GM18873 (cell line): ENCODE measurements around the gene FRY.

Source experiments
- ATAC-seq: cut with Tn5 transposase; IDR thresholded peaks from one replicate; pipeline ENCODE4 v1.9.1; 2021; ENCODE audit warnings: mild to moderate bottlenecking, moderate library complexity, moderate number of reproducible peaks; ENCODE audit not compliant: unreplicated experiment, low FRiP score

FRY gene

DNA sequence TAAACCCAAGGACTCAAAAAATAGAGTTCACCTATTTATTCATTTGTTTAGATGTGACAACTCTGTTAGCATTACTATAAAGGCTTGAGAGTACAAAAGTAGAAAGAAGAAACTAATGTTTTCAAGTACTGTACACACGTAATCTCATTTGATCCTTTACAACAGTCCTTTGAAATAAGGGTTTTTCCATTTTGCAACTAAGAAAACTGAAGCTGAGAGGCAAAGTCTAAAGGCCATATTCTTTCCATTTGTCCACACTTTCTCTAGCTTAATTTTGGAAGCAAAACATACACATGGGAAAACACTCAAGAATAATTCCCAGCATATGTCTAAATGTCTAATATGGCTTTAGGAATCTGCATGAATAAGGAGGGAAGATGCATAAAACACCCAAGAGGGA, 249.5 kb downstream of the FRY start:
- no peak for ATAC-seq

- no peak for ATAC-seq
Measured at GRCh38 chr13:32282096-32282711, 250.6 kb downstream of the FRY start.

DNA sequence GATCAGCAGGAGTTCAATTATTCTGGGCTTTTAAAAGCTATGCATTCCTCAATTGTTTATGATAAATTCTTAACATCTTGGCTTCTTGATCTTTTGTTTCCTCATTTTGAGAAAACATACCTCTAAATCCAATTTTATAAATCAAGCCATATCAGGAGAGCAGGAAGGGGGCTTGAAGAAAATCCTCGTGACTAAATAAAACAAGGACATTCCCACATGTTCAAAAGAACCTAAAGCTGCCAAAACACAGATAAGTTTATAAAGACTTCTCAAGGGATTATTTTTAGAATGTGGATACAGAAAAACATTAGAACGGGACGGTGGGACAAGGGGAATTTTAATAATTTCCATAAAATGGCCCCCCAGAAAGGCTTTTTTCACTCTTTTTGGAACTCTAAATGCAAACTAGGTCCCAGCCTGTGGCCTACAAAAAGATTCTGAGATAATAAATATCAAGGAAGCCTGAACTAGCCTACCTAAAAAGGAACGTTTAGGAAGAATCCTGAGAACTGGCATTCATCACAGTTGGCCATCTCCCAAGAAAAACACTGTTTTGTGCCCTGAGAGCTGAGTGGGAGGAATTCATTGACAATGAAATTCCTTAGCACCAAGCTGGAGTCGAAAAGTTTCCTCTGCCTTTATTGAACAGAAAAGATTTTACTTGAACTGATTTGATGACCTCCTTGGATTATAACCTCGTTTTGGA, 253.5 kb downstream of the FRY start:
- ATAC-seq, result no peak

DNA sequence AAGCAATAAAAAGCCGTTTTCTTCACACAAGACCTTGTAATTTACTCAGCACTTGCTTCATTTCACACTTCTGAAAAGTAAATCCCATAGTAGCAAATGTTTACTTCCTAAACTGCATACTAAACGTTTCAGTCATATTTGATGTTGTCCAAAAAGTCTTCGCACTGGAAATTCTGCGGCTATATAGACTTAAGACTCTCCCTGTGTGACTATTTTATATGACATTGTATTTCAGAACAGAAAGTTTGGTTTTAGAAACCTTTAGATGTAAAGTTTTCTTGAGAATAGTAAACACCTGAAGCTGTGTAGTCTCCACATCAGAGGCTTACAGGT, 254.0 kb downstream of the FRY start:
- no peak for ATAC-seq

- no peak for ATAC-seq
Measured at GRCh38 chr13:32297206-32297605, 265.6 kb downstream of the FRY start.

GRCh38 chr13:32298695-32299094, 267.1 kb downstream of the FRY start:
- ATAC-seq, result no peak

DNA sequence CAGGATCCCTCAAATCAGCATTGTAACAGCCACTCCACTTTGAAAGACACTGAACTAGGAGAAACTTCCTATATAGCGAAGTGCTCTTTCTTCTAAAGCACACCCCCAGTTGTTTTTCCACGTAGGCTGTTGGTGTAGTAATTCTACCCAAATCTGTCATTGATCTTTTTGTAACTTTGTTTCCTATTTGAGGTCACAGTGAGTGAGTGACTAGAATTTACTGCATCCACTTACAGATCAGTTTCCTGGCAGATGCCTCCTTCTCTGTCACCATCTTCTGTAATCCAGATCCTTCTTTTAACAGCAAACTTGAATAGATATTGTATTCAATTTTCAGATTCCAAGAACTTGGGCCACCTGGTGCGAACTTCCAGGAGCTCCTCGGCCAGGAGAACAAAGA, 268.3 kb downstream of the FRY start:
- ATAC-seq, result no peak

DNA sequence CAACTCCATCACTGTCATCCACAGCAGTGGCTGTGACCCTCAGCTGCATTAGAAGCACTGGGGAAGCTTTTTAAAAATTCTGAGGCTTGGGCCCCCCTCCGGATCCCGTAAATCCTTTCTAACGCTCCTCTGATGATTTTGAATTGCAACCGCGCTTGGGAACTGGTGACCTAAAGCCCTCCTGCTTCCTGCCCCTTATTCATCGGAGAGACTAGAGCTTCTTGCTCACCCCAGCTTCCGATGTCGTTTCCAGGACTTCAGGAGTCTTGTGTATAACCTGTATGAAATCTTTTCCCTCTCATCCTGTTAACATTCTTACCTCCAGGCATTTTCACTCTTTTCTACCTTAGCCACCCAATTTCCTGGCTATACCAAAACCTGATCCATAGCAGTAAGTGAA, 268.8 kb downstream of the FRY start:
- ATAC-seq, result no peak

- ATAC-seq, result no peak
Measured at GRCh38 chr13:32300920-32301319, 269.3 kb downstream of the FRY start.

- no peak for ATAC-seq
Measured at GRCh38 chr13:32302461-32302860, 270.9 kb downstream of the FRY start.

DNA sequence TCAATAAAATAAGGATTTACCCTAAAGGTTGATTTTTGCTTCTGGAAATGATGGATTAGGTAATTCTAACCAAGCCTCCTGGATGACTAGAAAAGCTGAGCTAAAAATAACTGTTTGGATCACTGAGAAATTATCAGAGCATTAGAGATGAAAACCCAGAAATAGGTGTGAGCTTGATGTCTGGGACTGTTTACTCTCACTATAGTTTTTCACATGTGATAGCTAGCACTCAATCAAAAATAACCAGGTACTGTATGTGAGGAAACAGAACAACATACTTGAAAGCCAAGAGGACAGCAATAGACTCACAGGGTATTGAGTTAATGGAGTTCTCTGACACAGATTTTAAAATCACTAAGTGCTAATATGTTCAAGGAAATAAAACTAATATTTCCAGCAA, 274.1 kb downstream of the FRY start:
- ATAC-seq, result no peak

DNA sequence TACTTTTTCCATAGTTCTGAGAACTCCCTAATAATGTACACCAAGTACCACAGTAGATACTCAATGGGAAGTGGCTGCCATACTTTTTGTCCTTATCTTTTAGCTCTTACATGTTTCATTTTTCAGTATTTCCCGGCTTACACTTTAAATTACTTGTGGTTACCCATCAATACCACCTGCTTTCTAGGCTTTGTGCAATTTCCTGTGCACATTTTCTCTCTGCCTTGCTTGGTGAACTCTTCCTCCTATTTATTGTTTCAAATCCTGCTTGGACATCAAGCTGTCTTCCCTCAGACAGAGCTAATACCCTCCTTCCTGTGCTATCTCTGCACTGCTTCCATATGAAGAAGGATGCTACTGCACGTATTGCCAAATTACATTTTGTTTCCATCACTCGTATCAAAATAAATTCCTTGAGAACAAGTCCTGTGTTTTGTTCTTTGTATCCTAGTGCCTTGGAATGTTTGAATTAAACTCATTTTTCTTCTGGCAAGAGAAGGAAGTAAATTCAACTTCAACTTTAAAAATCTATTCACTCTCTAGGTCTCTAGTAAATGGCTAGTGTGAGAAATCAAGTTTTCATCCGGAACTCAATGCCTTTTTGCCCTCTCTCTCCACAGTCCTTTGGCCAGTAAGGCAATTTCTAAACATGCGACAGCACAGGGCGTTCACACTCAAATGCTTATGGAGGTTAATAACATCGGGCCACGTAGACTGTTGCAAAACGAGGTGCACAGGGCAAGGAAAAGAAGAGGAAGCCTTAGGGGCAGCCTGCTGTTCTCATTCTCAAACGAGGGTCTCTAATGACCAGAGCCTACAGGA, 277.9 kb downstream of the FRY start:
- ATAC-seq, result peak; percentile 17

- ATAC-seq, result peak; percentile 75
Measured at GRCh38 chr13:32310134-32310706, 278.6 kb downstream of the FRY start.

- no peak for ATAC-seq
Measured at GRCh38 chr13:32311188-32311897, 279.8 kb downstream of the FRY start.

- no peak for ATAC-seq
Measured at GRCh38 chr13:32314271-32315237, 283.0 kb downstream of the FRY start.

GRCh38 chr13:32315238-32316027, 283.9 kb downstream of the FRY start, which contains the start of the genes BRCA2 and ZAR1L:
BRCA2 (plus strand) TSS chr13:32315508; CDS start chr13:32316461, 953 bp downstream.
ZAR1L (minus strand) TSS chr13:32315363; CDS start chr13:32311925, 3,438 bp downstream.
- peak; percentile 91 for ATAC-seq

- ATAC-seq, result peak; percentile 55
Measured at GRCh38 chr13:32316028-32316339, 284.4 kb downstream of the FRY start.

DNA sequence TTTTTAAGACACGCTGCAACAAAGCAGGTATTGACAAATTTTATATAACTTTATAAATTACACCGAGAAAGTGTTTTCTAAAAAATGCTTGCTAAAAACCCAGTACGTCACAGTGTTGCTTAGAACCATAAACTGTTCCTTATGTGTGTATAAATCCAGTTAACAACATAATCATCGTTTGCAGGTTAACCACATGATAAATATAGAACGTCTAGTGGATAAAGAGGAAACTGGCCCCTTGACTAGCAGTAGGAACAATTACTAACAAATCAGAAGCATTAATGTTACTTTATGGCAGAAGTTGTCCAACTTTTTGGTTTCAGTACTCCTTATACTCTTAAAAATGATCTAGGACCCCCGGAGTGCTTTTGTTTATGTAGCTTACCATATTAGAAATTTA, 284.9 kb downstream of the FRY start:
- no peak for ATAC-seq
